Neural crest cell (in vitro differentiated cells): ENCODE measurements around the gene TRIM71. TPM values are rescaled to one million over a fixed set of nuclear protein-coding genes. Genes with fewer than 3 reads are reported as not detected.

Experiments used
- DNase-seq: peaks from one replicate; pipeline ENCODE4 v3.0.0; 2021; ENCODE audit warnings: low read depth, mixed read lengths, low spot score
- H3K27ac Mint-ChIP-seq: one replicate; pipeline ENCODE4 v1.8.0; 2021; ENCODE audit warnings: mild to moderate bottlenecking, mixed read lengths; ENCODE audit not compliant: unreplicated experiment
- H3K27me3 Mint-ChIP-seq: 2 replicates; pipeline ENCODE4 v1.8.0; 2021; ENCODE audit warnings: low read depth, mild to moderate bottlenecking, mixed read lengths
- H3K36me3 Mint-ChIP-seq: 2 replicates; pipeline ENCODE4 v1.8.0; 2021; ENCODE audit warnings: low read depth, mild to moderate bottlenecking, mixed read lengths
- H3K4me1 Mint-ChIP-seq: 2 replicates; pipeline ENCODE4 v1.8.0; 2021; ENCODE audit warnings: mixed read lengths
- H3K4me3 Mint-ChIP-seq: one replicate; pipeline ENCODE4 v1.8.0; 2021; ENCODE audit warnings: mild to moderate bottlenecking, mixed read lengths
- H3K9me3 Mint-ChIP-seq: 2 replicates; pipeline ENCODE4 v1.8.0; 2021; ENCODE audit warnings: mixed read lengths
- total RNA-seq: library from RNA; stranded (reverse); gene quantifications from 2 replicates; pipeline ENCODE4 v1.2.1, GENCODE V29; 2021
- TF ChIP-seq, protein P1 (sequence below): fragments of 200-600 bp; sonication (generic); conservative IDR thresholded peaks from 2 replicates; pipeline ENCODE4 v1.5.0; 2021; ENCODE audit warnings: antibody characterized with exemption, mild to moderate bottlenecking

The TRIM71 gene
- total RNA-seq, 1 donor from 2014 or later, result 92.4 TPM

GRCh38 chr3:32841867-32842470 is 24.2 kb downstream of the TRIM71 start:
- TF ChIP-seq, protein P1, sequence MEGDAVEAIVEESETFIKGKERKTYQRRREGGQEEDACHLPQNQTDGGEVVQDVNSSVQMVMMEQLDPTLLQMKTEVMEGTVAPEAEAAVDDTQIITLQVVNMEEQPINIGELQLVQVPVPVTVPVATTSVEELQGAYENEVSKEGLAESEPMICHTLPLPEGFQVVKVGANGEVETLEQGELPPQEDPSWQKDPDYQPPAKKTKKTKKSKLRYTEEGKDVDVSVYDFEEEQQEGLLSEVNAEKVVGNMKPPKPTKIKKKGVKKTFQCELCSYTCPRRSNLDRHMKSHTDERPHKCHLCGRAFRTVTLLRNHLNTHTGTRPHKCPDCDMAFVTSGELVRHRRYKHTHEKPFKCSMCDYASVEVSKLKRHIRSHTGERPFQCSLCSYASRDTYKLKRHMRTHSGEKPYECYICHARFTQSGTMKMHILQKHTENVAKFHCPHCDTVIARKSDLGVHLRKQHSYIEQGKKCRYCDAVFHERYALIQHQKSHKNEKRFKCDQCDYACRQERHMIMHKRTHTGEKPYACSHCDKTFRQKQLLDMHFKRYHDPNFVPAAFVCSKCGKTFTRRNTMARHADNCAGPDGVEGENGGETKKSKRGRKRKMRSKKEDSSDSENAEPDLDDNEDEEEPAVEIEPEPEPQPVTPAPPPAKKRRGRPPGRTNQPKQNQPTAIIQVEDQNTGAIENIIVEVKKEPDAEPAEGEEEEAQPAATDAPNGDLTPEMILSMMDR, result no peak
- Mint-ChIP-seq H3K4me1 (peaks cover 87% of the 10 kb centered on the region), H3K36me3 (peaks cover 2% of the 10 kb centered on the region), H3K27ac (no peak overlapping the region), H3K9me3 (no peaks in the 10 kb centered on the region), H3K4me3 (peak overlapping the region; percentile 1), H3K27me3 (no peaks in the 10 kb centered on the region)
- DNase-seq, result no peak

- no peaks in the 10 kb centered on the region for H3K27me3 Mint-ChIP-seq
Observed at GRCh38 chr3:32842531-32842931, 24.7 kb downstream of the TRIM71 start.

DNA sequence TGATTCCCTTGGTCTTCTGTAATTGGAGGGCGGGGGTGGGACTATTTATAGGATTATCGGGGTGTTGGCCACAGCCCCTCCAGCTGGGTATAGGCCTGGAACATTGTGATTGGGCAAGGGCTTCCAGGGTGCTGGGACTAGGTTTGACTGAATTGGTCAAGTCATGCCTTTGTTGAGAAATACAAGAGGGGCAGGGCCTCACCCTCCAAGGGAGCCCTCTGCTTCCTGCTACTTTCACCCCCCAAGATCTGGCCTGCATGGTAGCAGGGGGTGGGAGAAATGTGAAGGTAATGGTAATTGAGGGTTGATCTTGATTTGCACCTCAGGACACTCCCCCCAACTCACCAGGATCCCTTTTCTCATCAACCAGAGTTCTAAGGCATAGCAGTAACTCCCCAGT is 25.2 kb downstream of the TRIM71 start:
- Mint-ChIP-seq H3K36me3 (peaks cover 2% of the 10 kb centered on the region), H3K4me1 (peaks cover 85% of the 10 kb centered on the region), H3K27me3 (no peaks in the 10 kb centered on the region), H3K27ac (peak overlapping the region; percentile 35), H3K4me3 (peak overlapping the region; percentile 1), H3K9me3 (no peaks in the 10 kb centered on the region)
- TF ChIP-seq, protein P1, result no peak
- no peak for DNase-seq

More at GRCh38 chr3:32842531-32842931, 24.7 kb downstream of the TRIM71 start:
- Mint-ChIP-seq H3K4me1 (peaks cover 85% of the 10 kb centered on the region), H3K36me3 (peaks cover 2% of the 10 kb centered on the region), H3K4me3 (peak overlapping the region; percentile 1), H3K27ac (no peak overlapping the region), H3K9me3 (no peaks in the 10 kb centered on the region)
- no peak for DNase-seq
- TF ChIP-seq, protein P1, result no peak

- peak overlapping the region; percentile 23 for H3K4me3 Mint-ChIP-seq
- no peak for DNase-seq
- peak overlapping the region; percentile 68 for H3K27ac Mint-ChIP-seq
- H3K27me3 Mint-ChIP-seq, result no peaks in the 10 kb centered on the region
- peaks cover 2% of the 10 kb centered on the region for H3K36me3 Mint-ChIP-seq
- TF ChIP-seq, protein P1, result no peak
- peaks cover 88% of the 10 kb centered on the region for H3K4me1 Mint-ChIP-seq
- no peaks in the 10 kb centered on the region for H3K9me3 Mint-ChIP-seq
Observed at GRCh38 chr3:32843510-32844321, 25.9 kb downstream of the TRIM71 start.

DNA sequence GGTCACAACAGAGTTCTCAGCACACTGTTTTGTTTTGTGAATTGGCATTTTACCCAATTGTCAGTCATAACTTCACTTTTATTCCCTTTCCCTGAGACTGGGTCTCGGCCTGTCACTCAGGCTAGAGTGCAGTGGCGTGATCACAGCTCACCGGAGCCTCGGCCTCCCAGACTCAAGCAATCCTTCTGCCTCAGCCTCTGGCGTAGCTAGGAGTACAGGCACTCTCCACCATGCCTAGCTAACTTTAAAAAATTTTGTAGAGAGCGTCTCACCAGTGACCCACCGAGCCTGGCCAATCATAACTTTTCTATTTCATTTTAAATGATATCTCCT is 26.5 kb downstream of the TRIM71 start:
- H3K27ac Mint-ChIP-seq, result peak overlapping the region; percentile 21
- peaks cover 2% of the 10 kb centered on the region for H3K36me3 Mint-ChIP-seq
- H3K27me3 Mint-ChIP-seq, result no peaks in the 10 kb centered on the region

More for the DNA sequence above, 26.5 kb downstream of the TRIM71 start:
- TF ChIP-seq, protein P1, result no peak
- Mint-ChIP-seq H3K9me3 (no peaks in the 10 kb centered on the region), H3K4me3 (no peak overlapping the region), H3K4me1 (peaks cover 88% of the 10 kb centered on the region)
- DNase-seq, result no peak
